Measurements from ENCODE around the gene RDH13. TPM values are rescaled to one million over a fixed set of nuclear protein-coding genes. Genes with fewer than 3 reads are reported as not detected.

RDH13 gene
- polyA plus RNA-seq, 1 of the 3 experiments (the other 2 are of a cell fraction), result 9.6 TPM

- no peak for TF ChIP-seq USF1 (IDR thresholded peaks at IDR 0.05; ENCODE audit: borderline replicate concordance, low read depth)
- no peak for TF ChIP-seq EP300 (IDR thresholded peaks at IDR 0.05; ENCODE audit: borderline replicate concordance in 1 of 2, low read depth in 1 of 2, low read length in 1 of 2)
- no peak for TF ChIP-seq TAF1 (IDR thresholded peaks at IDR 0.05; ENCODE audit: borderline replicate concordance, low read depth, low read length)
- no peak for TF ChIP-seq TCF12 (IDR thresholded peaks at IDR 0.05)
- no peak for TF ChIP-seq SIN3A (IDR thresholded peaks at IDR 0.05; ENCODE audit: borderline replicate concordance, low read depth, low read length)
- TF ChIP-seq RFX5 (IDR thresholded peaks at IDR 0.05; ENCODE audit: low read length), result no peak
- TF ChIP-seq MXI1 (IDR thresholded peaks at IDR 0.05; ENCODE audit: low read depth, low read length), result no peak
- no peak for TF ChIP-seq GATA2 (CRISPR knock-in tag; IDR thresholded peaks at IDR 0.05)
- no peak for TF ChIP-seq FOXM1 (IDR thresholded peaks at IDR 0.05; ENCODE audit: low read depth)
- no peak for TF ChIP-seq GABPA (IDR thresholded peaks at IDR 0.05; ENCODE audit: low read depth)
- TF ChIP-seq ELF1 (IDR thresholded peaks at IDR 0.05), result no peak
- TF ChIP-seq REST (IDR thresholded peaks at IDR 0.05; ENCODE audit: low read depth, low read length), result no peak
- no peak for TF ChIP-seq YY1 (IDR thresholded peaks at IDR 0.05; ENCODE audit: low read depth)
- no peak for TF ChIP-seq RAD21 (IDR thresholded peaks at IDR 0.05; ENCODE audit: low read length)
- no peak for TF ChIP-seq PBX3 (IDR thresholded peaks at IDR 0.05)
- TF ChIP-seq JUND (IDR thresholded peaks at IDR 0.05), result no peak
- no peak for TF ChIP-seq USF2 (IDR thresholded peaks at IDR 0.05; ENCODE audit: borderline replicate concordance, low read depth, low read length)
- TF ChIP-seq MAX (IDR thresholded peaks at IDR 0.05; ENCODE audit: low read depth), result no peak
- Histone ChIP-seq H3F3A (replicated peaks; ENCODE audit: insufficient read depth) (peaks cover 3% of the 10 kb centered on the region), H3K9me2 (no peaks in the 10 kb centered on the region), H4K20me1 (ENCODE audit: insufficient read depth) (no peaks in the 10 kb centered on the region), H3K27me3 (ENCODE audit: insufficient read depth) (peaks cover 7% of the 10 kb centered on the region; the same call in 1 of the 2 replicates), H3K4me2 (peak overlapping the region; percentile 81), H2AFZ (ENCODE audit: low read depth) (no peak overlapping the region), H3K4me1 (ENCODE audit: control insufficient read depth in 1 of 2, insufficient read depth in 2 of 2, low read depth in 1 of 2, low read length in 1 of 2) (peaks cover 0 to 5% of the 10 kb centered on the region in 2 experiments; a peak in 1 of 4 replicates), H3K4me3 (ENCODE audit: low read depth in 2 of 2, low read length in 1 of 2) (no peak overlapping the region), H3K36me3 (replicated peaks in 1 of 2; ENCODE audit: control insufficient read depth in 1 of 2, insufficient read depth in 2 of 2, low read length in 1 of 2) (no peaks in the 10 kb centered on the region), H3K9ac (no peak overlapping the region), H3K79me2 (ENCODE audit: insufficient read depth) (no peaks in the 10 kb centered on the region), H3K27ac (ENCODE audit: low read depth in 2 of 2, low read length in 1 of 2) (no peak overlapping the region), H3K9me3 (no peaks in the 10 kb centered on the region)
- DNase-seq, result no peak
- WGBS (ENCODE audit: low lambda C conversion rate), result 95% methylated on average over 2 of the region's 2 CpGs
- ChIA-PET CTCF (interaction anchor here (1.3 to 1.4 kb wide), 2 partner anchors 9 to 434 kb away, joined by 3 read pairs; no protein-coding TSS in a partner anchor), POLR2A (no interaction called here)
Observed at GRCh38 chr19:55069865-55070197, 6.9 kb upstream of the RDH13 start.
